HepG2 (cell line): ENCODE results near the gene NELL2.

Source experiments
- CEBPB ChIP-seq: IDR thresholded peaks from 2 replicates; pipeline ENCODE4 v1.6.1; 2011; ENCODE audit warnings: low read depth, low read length, improper control_type of control experiment, borderline replicate concordance
- IKZF1 ChIP-seq: fragments of 450-650 bp; IDR thresholded peaks from 2 replicates; pipeline ENCODE4 v1.7.1; 2016
- NFE2L2 ChIP-seq: fragments of 150-350 bp; IDR thresholded peaks from 2 replicates; pipeline ENCODE4 v1.6.1; 2014; ENCODE audit warnings: low read length
- THAP9 ChIP-seq: sonication (generic); formaldehyde crosslinking; IDR thresholded peaks from 2 replicates; pipeline ENCODE4; 2020; ENCODE audit warnings: missing genetic modification reagents, mild to moderate bottlenecking, borderline replicate concordance
- ZFP37 ChIP-seq: sonication (generic); formaldehyde crosslinking; IDR thresholded peaks from 2 replicates; pipeline ENCODE4 v1.4.0; 2020; ENCODE audit warnings: missing genetic modification reagents, borderline replicate concordance
- TF ChIP-seq, protein P1 (sequence below): sonication (generic); formaldehyde crosslinking; IDR thresholded peaks from 2 replicates; pipeline ENCODE4 v1.5.0; 2020; ENCODE audit warnings: mild to moderate bottlenecking, missing genetic modification reagents, moderate library complexity
- TF ChIP-seq, protein P2 (sequence below): IDR thresholded peaks from 2 replicates; pipeline ENCODE4 v1.6.1; 2012; ENCODE audit warnings: inconsistent platforms

- TF ChIP-seq, protein P1, sequence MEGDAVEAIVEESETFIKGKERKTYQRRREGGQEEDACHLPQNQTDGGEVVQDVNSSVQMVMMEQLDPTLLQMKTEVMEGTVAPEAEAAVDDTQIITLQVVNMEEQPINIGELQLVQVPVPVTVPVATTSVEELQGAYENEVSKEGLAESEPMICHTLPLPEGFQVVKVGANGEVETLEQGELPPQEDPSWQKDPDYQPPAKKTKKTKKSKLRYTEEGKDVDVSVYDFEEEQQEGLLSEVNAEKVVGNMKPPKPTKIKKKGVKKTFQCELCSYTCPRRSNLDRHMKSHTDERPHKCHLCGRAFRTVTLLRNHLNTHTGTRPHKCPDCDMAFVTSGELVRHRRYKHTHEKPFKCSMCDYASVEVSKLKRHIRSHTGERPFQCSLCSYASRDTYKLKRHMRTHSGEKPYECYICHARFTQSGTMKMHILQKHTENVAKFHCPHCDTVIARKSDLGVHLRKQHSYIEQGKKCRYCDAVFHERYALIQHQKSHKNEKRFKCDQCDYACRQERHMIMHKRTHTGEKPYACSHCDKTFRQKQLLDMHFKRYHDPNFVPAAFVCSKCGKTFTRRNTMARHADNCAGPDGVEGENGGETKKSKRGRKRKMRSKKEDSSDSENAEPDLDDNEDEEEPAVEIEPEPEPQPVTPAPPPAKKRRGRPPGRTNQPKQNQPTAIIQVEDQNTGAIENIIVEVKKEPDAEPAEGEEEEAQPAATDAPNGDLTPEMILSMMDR (CRISPR knock-in tag), result no peak
- no peak for TF ChIP-seq CEBPB
- TF ChIP-seq, protein P2, sequence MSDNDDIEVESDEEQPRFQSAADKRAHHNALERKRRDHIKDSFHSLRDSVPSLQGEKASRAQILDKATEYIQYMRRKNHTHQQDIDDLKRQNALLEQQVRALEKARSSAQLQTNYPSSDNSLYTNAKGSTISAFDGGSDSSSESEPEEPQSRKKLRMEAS, result no peak
- no peak for TF ChIP-seq IKZF1
- TF ChIP-seq NFE2L2, result no peak
- TF ChIP-seq THAP9 (CRISPR knock-in tag), result no peak
- no peak for TF ChIP-seq ZFP37 (CRISPR knock-in tag)
These were observed 411.9 kb downstream of the NELL2 start for GRCh38 chr12:44464180-44464579.
